Measurements from ENCODE around the gene ENTR1.
"Not testable (repeated sequence)": the region's sequence is repeated elsewhere in the genome, so short reads cannot be mapped to it uniquely, and the experiment has no call there.

The ENTR1 gene

DNA sequence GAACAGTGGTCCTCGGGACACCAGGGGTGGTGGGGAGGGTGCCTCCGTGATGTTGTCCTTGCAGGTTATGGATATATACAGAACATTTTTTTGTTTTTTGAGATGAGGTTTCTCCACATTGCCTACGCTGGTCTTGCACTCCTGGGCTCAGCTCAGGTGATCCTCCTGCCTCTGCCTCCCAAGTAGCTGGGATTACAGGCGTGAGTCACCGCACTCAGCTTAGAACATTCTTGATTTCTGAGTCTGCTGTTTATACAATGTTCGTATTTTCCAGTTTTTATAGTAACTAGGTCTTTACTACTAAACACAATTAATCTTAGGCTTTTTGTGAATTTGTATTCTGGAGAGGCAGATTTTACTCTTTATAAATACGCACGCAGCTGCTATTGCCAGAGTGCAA, 6.0 kb upstream of the ENTR1 start:
- TF ChIP-seq, protein P1, sequence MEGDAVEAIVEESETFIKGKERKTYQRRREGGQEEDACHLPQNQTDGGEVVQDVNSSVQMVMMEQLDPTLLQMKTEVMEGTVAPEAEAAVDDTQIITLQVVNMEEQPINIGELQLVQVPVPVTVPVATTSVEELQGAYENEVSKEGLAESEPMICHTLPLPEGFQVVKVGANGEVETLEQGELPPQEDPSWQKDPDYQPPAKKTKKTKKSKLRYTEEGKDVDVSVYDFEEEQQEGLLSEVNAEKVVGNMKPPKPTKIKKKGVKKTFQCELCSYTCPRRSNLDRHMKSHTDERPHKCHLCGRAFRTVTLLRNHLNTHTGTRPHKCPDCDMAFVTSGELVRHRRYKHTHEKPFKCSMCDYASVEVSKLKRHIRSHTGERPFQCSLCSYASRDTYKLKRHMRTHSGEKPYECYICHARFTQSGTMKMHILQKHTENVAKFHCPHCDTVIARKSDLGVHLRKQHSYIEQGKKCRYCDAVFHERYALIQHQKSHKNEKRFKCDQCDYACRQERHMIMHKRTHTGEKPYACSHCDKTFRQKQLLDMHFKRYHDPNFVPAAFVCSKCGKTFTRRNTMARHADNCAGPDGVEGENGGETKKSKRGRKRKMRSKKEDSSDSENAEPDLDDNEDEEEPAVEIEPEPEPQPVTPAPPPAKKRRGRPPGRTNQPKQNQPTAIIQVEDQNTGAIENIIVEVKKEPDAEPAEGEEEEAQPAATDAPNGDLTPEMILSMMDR (conservative IDR thresholded peaks at IDR 0.05): no peak

DNA sequence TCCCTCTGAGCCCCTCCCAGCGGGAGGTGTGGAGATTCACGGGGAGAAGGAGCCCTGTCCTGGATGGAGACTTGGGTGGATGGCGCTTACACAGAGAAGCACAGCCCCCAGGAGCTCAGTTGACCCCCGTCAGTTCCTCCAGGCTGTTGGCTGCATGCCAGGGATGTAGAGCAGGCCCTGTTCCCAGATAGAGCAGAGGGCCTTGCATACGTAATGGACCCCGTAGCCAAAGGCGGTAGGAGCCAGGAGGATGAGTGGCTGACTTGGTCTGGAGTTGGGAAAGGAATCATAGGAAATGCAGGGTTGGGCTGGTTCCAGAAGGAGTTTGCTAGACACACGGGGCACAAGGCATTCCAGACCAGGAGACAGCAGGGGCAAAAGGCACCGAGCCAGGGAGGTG, 2.5 kb upstream of the ENTR1 start:
- TF ChIP-seq, protein P1 (conservative IDR thresholded peaks at IDR 0.05): no peak
- no peak overlapping the region for H3K27ac ChIP-seq

More for the DNA sequence above, 6.0 kb upstream of the ENTR1 start:
- no peak overlapping the region for H3K27ac ChIP-seq

DNA sequence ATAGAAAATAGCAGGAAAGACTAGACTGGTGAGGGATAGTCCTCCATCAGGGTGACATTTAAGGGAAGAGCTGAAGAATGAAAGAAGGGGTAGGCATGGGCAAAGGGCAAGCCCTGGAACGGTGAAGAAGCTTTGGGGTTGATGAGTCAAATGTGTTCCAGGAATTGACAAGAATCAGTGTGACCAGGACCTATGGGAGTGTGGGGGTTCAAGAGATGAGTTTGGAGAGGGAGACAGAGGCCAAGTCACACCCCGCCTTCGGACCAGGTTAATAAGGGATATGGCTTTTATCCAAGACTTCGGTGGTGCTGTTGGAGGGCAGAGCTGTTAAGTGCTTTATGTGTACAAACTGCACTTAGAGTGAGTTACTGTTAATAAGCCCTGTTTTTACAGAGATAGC, 964 bp upstream of the ENTR1 start:
- H3K27ac ChIP-seq: peak overlapping the region; percentile 91
- TF ChIP-seq, protein P1 (conservative IDR thresholded peaks at IDR 0.05): no peak

DNA sequence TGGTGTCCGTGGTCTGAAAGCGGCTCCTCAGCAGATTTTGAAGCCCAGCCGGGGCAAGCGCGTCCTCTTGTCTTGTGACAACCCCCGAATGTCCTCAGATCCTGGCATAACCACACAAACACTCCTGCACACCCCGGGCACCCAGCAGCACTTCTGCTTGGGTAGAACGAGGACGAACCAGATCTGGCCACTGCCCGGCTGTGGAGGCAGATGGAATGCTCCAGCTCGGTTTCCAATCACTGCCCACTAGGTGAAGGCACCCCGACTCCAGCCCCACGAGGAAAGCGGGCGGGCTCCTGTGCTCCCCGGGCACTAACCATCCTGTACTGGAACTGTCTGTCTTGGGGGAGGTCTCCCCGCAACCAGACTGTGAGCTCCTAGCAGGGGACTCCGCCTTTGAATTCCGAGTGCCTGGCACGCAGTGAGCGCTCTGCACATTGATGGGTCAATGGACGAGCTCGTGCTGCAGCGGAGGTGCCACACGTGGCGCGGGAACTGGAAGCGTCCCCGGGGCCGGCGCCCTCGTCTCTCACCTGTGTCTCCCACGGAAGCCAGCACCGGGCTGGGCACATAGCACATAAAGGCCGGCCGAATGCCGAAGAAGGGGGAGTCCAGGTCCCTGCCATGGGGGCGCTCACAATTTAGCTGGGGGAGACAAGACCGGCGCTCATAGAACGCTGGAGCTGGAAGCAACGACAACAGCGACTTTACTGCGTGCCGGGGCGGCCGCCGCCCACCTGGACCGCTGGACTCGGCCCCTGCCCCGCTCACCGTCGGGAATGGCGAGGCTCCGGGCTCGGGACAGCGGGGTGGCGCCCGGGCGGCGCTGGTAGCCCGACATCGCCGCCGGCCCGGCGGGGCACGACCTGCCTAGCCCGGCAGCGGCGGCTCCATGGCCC, 608 bp downstream of the ENTR1 start:
- TF ChIP-seq, protein P1 (conservative IDR thresholded peaks at IDR 0.05): no peak
- H3K27ac ChIP-seq: peak overlapping the region; percentile 91

DNA sequence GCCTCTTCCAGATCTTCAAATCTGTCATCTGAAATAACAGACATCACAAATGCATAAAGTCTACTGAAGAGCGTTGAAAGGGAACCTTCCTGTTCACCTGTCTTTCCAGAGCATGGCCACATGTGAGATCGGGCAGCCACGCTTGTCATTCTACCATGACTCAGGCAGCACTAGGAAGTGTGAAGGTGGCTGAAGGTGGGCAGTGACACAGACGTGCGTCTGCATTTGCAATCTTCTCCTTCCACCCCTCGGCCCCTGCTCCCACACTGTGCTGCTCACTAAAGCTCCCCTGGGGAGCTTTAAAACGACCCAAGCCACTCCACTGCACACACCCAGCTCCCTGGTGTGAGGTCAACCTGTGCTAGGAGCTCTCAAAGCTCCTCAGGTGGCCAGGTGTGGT, 2.5 kb downstream of the ENTR1 start:
- TF ChIP-seq, protein P1 (conservative IDR thresholded peaks at IDR 0.05): no peak

DNA sequence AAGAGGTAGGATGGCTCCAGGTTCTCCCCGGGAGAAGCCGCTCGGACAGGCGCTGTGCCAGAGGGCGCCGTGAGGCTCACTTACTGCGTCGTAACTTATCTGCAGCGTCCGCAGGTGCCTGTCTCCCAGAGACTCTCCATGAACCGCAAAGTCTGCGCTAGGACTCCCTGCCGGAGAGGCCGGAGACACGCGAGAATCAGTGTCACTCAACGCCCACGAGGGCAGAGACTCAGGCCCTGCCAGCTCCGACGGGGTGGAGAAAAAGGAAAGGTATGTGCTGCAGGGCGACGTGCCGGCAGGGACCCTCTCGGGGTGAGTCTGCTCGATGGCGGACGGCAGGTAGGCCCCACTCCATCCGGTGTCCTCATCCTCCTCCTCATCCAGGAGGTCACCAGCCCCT, 3.4 kb downstream of the ENTR1 start:
- not testable (repeated sequence) for H3K27ac ChIP-seq

More for the DNA sequence above, 2.5 kb downstream of the ENTR1 start:
- H3K27ac ChIP-seq: peak overlapping the region; percentile 25; the same call in 1 of the 2 replicates

DNA sequence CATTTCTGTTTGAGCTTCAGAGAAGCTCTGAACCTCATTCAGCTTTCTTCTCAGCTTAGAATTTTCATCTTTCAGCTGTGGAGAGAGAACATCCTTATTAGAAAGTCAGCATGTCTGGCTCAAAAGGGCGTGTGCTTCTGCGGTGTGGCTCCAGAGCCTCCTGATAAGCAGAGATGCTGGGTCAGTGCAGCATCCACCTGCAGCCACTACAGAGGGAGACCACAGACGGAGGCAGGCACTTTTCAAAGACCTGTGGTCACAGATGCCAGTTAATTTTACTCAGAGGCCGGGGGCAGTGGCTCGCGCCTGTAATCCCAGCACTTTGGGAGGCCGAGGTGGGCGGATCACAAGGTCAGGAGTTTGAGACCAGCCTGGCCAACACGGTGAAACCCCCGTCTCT, 4.5 kb downstream of the ENTR1 start:
- not testable (repeated sequence) for H3K27ac ChIP-seq

DNA sequence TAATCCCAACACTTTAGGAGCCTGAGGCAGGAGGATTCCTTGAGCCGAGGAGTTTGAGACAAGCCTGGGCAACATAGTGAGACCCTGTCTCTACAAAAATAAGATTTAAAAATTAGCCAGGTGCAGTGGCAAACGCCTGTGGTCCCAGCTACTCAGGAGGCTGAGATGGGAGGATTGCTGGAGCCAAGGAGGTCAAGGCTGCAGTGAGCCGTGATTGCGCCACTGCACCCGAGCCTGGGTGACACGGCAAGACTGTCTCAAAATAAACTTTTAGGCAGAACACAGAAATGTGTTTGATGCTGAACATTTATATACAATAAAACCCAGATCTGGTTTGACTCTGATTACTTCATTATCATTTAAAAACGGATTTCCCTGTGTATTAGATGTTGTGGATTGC, 4.9 kb downstream of the ENTR1 start:
- H3K27ac ChIP-seq: no peak overlapping the region
- TF ChIP-seq, protein P1 (conservative IDR thresholded peaks at IDR 0.05): no peak
